ENCODE measurements around the gene BAIAP2.

BAIAP2 gene

DNA sequence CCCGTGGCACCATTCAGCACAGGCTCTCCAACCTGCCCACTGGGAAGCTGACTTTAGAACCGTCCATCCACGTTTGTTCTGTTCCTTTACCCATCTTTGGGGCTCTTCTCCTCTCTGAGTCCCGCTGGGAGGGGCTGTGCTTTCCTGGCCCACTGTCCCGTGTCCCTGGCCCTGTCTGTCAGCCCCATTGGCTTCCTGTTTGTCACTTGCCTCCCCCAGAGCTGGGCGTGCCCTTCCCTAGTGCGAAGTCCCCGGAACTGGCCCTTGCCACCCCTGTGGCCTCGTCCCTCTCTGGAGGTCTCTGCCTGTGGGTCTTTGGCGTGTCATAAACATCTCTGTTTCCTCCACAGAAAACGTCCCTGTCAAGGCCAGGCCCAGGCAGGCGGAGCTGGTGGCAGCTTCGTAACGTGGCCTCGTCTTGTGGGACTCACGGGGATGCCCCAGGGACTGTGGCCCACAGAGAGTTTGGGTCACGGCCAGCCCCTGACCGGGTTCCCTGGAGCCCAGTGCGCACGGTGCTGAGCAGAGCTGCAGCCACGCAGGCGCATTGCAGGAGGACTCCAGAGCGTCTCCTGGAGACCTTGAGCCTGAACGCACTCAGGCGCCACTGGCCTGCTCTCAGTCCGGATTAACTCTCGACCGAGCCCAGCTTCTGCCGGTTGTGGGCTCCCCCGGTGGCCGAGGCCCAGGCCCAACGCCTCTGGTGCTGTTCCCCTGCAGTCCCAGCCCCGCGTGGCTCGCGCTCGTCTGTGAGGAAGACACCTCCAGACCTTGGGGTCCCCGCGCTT lies 36.0 kb upstream of the BAIAP2 start:
- H3K9me3 ChIP-seq (ENCODE audit: low read depth, low read length), result no peaks in the 10 kb centered on the region
- H3K27ac ChIP-seq, result no peak overlapping the region; the same call in 1 of the 2 replicates
- no peaks in the 10 kb centered on the region for H3K36me3 ChIP-seq (ENCODE audit: insufficient read depth, low read length)
- H3K9ac ChIP-seq (ENCODE audit: insufficient read length), result no peak overlapping the region
- TF ChIP-seq FOXP2 (optimal IDR thresholded peaks at IDR 0.05; ENCODE audit: control extremely low read depth, extremely low read length, insufficient read depth) (no peak), EZH2 (IDR thresholded peaks at IDR 0.05) (no peak), POLR2AphosphoS5 (IDR thresholded peaks at IDR 0.05; ENCODE audit: borderline replicate concordance, low read depth, low read length) (no peak)
- no peak overlapping the region for H3K4me3 ChIP-seq
- DNase-seq (ENCODE audit: low read depth, low spot score), result no peak

DNA sequence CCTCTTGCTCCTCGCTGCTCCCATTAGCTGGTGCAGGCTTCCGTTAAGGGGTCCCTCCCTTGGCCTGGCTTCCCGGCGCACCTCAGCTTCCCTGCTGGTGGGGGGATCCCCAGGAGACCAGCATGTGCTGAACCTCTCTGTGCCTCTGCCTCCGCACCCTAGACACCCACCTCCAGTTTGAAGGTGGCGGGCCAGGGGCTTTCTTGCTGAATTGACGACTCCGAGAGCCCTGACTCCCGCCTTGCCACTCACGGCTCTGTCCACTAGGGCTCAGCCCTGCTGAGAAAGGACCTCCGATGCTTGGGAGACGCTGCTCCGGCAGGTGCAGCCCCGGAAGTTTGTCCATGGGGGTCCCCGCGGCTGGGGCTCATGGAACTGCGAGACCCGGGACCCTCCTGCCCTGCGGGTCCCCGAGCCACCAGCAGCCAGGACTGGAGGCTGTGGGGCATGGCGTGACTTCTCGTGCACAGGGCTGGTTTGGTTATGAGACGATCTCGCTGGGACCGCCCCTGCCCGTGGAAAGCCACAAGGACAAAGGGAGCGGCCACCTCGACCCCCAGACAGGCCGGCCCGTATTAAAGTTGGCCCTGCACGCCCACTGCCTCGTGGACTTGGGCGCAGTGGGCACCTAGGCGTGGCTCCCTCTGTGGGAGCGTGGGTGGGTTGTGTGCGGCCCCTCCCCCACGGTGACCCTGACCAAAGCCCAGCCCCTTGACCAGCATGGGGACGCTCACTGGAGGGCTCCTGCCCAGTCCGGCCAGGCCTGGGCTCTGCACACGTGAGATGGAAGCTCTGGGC lies 35.2 kb upstream of the BAIAP2 start:
- no peak for TF ChIP-seq EZH2 (IDR thresholded peaks at IDR 0.05)
- no peak for TF ChIP-seq FOXP2 (optimal IDR thresholded peaks at IDR 0.05; ENCODE audit: control extremely low read depth, extremely low read length, insufficient read depth)
- no peak for TF ChIP-seq POLR2AphosphoS5 (IDR thresholded peaks at IDR 0.05; ENCODE audit: borderline replicate concordance, low read depth, low read length)
- Histone ChIP-seq H3K36me3 (ENCODE audit: insufficient read depth, low read length) (no peaks in the 10 kb centered on the region), H3K4me3 (no peak overlapping the region), H3K9ac (ENCODE audit: insufficient read length) (no peak overlapping the region), H3K27ac (no peak overlapping the region), H3K9me3 (ENCODE audit: low read depth, low read length) (no peaks in the 10 kb centered on the region)
- DNase-seq (ENCODE audit: low read depth, low spot score), result no peak

DNA sequence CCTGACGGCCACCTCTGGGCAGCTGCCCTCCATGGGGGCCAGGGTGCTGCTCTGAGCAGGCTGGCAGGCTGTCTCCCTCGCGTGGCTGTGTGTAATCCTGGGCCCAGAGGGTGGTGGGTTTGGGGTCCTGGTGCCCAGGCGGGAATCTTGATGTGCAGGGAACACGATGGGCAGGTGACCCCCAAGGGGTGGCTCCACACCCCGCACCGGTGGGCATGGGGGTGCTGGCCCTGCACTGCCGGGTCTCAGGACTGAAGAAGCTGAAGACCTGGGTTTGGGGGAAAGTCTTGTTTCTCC lies 34.7 kb upstream of the BAIAP2 start:
- Histone ChIP-seq H3K27ac (no peak overlapping the region), H3K9me3 (ENCODE audit: low read depth, low read length) (no peaks in the 10 kb centered on the region), H3K9ac (ENCODE audit: insufficient read length) (no peak overlapping the region), H3K4me3 (no peak overlapping the region), H3K36me3 (ENCODE audit: insufficient read depth, low read length) (no peaks in the 10 kb centered on the region)
- DNase-seq (ENCODE audit: low read depth, low spot score), result no peak
- no peak for TF ChIP-seq POLR2AphosphoS5 (IDR thresholded peaks at IDR 0.05; ENCODE audit: borderline replicate concordance, low read depth, low read length)
- TF ChIP-seq FOXP2 (optimal IDR thresholded peaks at IDR 0.05; ENCODE audit: control extremely low read depth, extremely low read length, insufficient read depth), result no peak
- no peak for TF ChIP-seq EZH2 (IDR thresholded peaks at IDR 0.05)

DNA sequence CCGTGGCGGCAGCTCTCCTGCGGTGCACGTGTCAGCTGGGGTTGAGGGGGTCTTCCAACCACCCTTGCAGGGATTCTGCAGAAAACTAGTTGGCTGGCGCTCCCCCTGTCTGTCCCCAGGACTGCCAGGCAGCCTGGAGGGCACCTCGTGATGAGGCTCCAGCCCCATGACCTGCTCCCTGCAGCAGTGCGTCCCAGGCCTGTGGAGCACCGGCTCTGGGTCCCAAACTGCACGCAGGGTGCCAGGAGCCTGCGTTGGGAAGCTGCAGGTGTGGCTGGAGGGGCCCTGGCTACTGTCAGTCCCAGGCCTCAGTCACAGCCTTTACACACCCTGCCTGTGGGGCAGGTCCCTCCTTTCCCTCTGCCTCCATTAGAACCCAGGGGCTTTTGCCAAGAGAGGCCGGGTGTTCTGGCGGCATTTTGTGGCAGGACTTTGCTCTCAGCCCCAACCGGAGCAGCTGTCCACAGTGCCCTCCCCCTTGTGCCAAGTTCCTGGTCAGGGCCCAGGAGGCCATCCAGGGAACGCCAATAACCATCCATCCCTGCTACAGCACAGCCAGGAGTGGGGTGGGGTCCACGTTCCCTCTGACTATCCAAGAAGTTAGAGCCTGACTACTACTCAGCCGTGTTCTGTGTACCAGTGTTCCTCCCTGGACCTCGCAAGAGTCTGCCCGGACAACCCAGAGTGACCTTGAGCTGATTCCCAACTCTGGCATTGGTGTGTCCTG lies 34.2 kb upstream of the BAIAP2 start:
- no peak overlapping the region for H3K27ac ChIP-seq
- no peak for DNase-seq (ENCODE audit: low read depth, low spot score)
- no peak for TF ChIP-seq POLR2AphosphoS5 (IDR thresholded peaks at IDR 0.05; ENCODE audit: borderline replicate concordance, low read depth, low read length)
- no peak for TF ChIP-seq EZH2 (IDR thresholded peaks at IDR 0.05)
- no peak for TF ChIP-seq FOXP2 (optimal IDR thresholded peaks at IDR 0.05; ENCODE audit: control extremely low read depth, extremely low read length, insufficient read depth)
- no peaks in the 10 kb centered on the region for H3K36me3 ChIP-seq (ENCODE audit: insufficient read depth, low read length)
- H3K9ac ChIP-seq (ENCODE audit: insufficient read length), result no peak overlapping the region
- H3K9me3 ChIP-seq (ENCODE audit: low read depth, low read length), result no peaks in the 10 kb centered on the region
- H3K4me3 ChIP-seq, result no peak overlapping the region

DNA sequence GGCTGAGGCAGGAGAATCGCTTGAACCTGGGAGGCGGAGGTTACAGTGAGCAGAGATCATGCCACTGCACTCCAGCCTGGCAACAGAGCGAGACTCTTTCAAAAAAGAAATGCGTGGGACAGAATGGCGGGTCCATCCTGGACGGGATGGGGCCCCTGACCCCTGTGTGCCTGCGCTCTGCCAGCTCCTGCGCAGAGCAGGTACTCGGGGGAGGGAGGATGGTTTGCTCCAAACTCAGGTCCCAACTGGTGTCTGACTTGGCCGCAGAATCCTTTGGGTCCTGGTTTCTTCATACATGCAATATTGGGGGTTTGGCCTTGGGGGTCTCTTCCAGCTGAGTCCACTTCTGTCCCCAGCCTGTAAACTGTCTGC lies 33.0 kb upstream of the BAIAP2 start:
- no peak for TF ChIP-seq FOXP2 (optimal IDR thresholded peaks at IDR 0.05; ENCODE audit: control extremely low read depth, extremely low read length, insufficient read depth)
- TF ChIP-seq EZH2 (IDR thresholded peaks at IDR 0.05), result no peak
- TF ChIP-seq POLR2AphosphoS5 (IDR thresholded peaks at IDR 0.05; ENCODE audit: borderline replicate concordance, low read depth, low read length), result no peak; the same call in 1 of the 2 replicates
- no peak for DNase-seq (ENCODE audit: low read depth, low spot score)
- H3K36me3 ChIP-seq (ENCODE audit: insufficient read depth, low read length), result no peaks in the 10 kb centered on the region
- no peak overlapping the region for H3K9ac ChIP-seq (ENCODE audit: insufficient read length)
- H3K27ac ChIP-seq, result no peak overlapping the region
- H3K9me3 ChIP-seq (ENCODE audit: low read depth, low read length), result no peaks in the 10 kb centered on the region
- no peak overlapping the region for H3K4me3 ChIP-seq

DNA sequence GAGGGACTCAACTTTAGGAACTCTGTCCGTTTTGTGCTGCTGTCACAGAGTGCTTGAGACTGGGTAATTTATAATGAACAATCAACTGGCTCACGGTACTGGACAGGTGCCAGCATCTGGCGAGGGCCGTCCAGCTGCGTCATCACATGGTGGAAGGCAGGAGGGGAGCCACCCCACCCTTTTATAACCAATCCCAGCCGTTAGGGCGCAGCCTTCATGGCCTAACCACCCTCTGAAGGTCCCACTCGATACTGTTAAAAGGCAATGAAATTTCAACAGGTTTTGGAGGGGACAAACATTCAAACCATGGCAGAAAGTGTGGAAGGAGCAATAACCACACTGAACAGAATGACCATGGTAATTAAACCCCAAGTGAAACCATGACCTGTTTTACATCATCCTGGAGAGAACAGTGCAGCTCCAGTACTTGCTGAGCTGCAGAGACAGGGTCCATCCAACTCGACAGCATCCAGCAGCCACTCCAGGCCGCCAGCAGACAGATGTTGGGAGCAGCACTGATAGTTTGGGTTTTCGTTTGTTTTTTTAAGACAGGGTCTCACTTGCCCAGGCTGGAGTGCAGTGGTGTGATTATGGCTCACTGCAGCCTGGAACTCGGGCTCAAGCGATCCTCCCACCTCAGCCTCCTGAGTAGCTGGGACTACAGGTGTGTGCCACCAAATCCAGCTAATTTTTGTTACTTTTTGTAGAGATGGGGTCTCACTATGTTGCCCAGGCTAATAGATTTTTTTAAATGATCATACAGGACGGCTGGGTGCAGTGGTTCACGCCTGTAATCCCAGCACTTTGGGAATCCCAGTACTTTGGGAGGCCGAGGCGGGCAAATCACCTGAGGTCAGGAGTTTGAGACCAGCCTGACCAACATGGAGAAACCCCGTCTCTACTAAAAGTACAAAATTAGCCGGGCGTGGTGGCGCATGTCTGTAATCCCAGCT lies 32.3 kb upstream of the BAIAP2 start:
- H3K36me3 ChIP-seq (ENCODE audit: insufficient read depth, low read length), result no peaks in the 10 kb centered on the region
- no peaks in the 10 kb centered on the region for H3K9me3 ChIP-seq (ENCODE audit: low read depth, low read length)
- DNase-seq (ENCODE audit: low read depth, low spot score), result no peak
- TF ChIP-seq POLR2AphosphoS5 (IDR thresholded peaks at IDR 0.05; ENCODE audit: borderline replicate concordance, low read depth, low read length) (no peak), FOXP2 (optimal IDR thresholded peaks at IDR 0.05; ENCODE audit: control extremely low read depth, extremely low read length, insufficient read depth) (no peak), EZH2 (IDR thresholded peaks at IDR 0.05) (no peak)
- no peak overlapping the region for H3K9ac ChIP-seq (ENCODE audit: insufficient read length)
- H3K4me3 ChIP-seq, result no peak overlapping the region
- H3K27ac ChIP-seq, result no peak overlapping the region

DNA sequence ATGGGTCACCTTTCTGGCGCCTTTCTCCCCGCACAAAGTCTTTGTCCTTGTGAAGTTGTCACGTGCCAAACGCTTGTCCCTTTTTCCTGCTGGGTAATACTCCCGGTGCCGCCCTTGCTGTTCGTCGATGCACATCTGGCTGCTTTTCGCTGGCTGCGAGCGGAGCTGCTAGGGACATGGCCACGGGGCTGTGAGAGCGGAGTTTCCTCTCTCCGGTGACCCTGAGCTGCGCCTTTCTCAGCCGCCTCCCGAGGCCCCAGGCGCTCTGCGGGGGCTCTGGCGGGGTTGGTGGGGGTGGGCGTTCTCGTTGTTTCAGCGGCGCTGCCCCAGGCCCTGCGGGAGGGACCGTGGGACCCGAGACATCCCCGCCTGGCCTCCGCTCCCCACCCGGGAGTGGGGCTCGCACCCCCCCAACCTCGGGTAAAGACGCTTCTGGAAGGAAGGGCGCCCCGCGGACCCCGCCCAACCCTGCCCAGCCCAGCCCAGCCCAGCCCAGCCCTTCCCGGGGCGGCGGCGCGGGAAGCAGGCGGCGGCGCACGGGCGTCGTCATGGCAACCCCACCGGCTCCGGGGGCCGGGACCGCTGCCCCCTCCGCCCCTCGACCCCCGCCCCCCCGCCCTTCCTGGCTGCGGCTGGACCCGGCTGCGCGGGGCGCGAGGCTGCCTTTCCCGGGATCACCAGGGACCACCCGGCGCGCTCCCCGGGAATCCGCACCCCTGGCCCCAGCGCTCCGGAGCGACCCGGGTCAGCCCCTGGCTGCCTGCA lies 31.1 kb upstream of the BAIAP2 start:
- TF ChIP-seq EZH2 (IDR thresholded peaks at IDR 0.05) (no peak), FOXP2 (optimal IDR thresholded peaks at IDR 0.05; ENCODE audit: control extremely low read depth, extremely low read length, insufficient read depth) (no peak), POLR2AphosphoS5 (IDR thresholded peaks at IDR 0.05; ENCODE audit: borderline replicate concordance, low read depth, low read length) (no peak)
- H3K9ac ChIP-seq (ENCODE audit: insufficient read length), result no peak overlapping the region
- H3K4me3 ChIP-seq, result peak overlapping the region; percentile 64
- H3K27ac ChIP-seq, result no peak overlapping the region
- H3K36me3 ChIP-seq (ENCODE audit: insufficient read depth, low read length), result no peaks in the 10 kb centered on the region
- H3K9me3 ChIP-seq (ENCODE audit: low read depth, low read length), result no peaks in the 10 kb centered on the region
- DNase-seq (ENCODE audit: low read depth, low spot score), result no peak
